Endometrial microvascular endothelial cells (primary cell): ENCODE measurements around the gene MAD1L1. TPM values are rescaled to one million over a fixed set of nuclear protein-coding genes. Genes with fewer than 3 reads are reported as not detected.
"Not testable (repeated sequence)": the region's sequence is repeated elsewhere in the genome, so short reads cannot be mapped to it uniquely, and the experiment has no call there.

ENCODE experiments used
- in situ Hi-C: cut with HindIII; loops from 2 replicates; pipeline ENCODE4 v1.10.0; 2017; ENCODE audit warnings: low sequenced_read_pairs, low pct_unique_long_range_greater_than_20kb; ENCODE audit errors: inconsistent ontology term
- total RNA-seq: library from RNA; depleted of rRNA; stranded (reverse); fragments of >200 nt; gene quantifications from one replicate; pipeline ENCODE4 v1.2.3, GENCODE V29; 2015; ENCODE audit errors: inconsistent ontology term

MAD1L1 gene
- total RNA-seq, 1 donor from 2014 or later = 44.7 TPM

DNA sequence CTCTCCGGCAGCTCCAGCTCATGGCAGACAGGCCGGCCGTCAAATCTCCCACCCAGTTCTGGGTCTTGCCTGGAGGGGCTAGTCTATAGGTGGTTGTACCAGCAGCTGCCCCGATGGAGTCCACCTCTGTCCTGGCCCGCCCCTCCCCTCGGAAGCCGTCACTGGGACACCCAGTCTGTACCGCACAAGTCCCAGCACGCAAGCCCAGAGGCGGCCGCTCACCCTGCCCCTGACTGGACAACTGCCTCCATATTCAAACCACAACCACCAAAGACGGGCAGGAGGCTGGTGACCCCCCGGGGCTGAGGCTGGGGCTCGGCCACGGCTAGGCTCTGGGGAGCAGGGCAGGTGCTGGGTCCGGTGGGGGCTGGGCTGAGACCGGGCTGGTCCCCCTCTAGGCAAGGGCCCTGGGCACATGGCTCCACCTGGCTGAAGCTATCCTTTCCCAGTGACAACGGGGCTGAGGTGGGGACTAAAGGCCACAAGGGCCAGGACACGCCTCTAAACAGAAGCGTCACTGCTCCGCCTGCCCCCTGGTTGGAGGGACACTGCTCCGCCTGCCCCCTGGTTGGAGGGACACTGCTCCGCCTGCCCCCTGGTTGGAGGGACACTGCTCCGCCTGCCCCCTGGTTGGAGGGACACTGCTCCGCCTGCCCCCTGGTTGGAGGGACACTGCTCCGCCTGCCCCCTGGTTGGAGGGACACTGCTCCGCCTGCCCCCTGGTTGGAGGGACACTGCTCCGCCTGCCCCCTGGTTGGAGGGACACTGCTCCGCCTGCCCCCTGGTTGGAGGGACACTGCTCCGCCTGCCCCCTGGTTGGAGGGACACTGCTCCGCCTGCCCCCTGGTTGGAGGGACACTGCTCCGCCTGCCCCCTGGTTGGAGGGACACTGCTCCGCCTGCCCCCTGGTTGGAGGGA, 371.6 kb downstream of the MAD1L1 start:
- in situ Hi-C loops = not testable (repeated sequence)

GRCh38 chr7:1859266-1860035, 373.3 kb downstream of the MAD1L1 start:
- in situ Hi-C loops = no loop called here

DNA sequence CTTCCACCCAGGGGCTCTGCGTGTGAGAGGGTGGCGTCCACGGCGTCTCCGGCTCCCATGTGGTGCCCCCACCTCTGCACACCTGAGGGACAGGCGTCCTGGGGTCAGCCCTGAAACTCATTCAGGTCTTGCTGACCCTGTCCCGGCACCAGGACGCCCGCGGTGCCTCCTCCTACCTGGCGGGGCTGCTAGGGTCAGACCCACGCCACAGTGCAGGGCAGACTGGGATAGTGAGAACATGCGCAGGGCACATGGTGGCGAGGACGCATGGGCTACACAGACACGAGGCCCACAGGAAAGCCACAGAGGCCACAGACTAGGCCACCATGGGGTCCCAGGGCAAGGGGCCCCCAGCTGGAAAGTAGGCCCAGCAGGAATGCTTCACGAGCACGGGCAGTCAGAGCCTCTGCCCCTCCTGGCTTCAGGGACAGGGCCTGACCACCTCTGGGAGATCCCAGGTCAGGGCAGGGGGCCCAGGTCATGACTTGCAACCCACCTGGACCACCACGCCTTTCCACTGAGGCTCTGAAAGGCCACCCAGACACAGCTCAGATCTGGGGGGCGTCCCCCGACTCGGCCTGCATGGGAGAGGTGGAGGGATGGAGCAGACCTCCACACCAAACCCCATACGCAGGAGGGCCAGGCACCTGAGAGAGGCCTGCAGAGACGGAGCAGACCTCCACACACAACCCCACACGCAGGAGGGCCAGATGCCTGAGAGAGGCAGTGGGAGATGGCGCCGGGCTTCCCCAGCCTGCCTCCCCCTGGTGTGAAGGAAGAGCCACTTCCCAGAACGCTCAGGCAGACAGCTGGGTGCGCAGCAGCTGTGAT, 374.1 kb downstream of the MAD1L1 start:
- in situ Hi-C loops = no loop called here

- in situ Hi-C loops = no loop called here
These were observed 375.0 kb downstream of the MAD1L1 start for GRCh38 chr7:1857487-1858421.

DNA sequence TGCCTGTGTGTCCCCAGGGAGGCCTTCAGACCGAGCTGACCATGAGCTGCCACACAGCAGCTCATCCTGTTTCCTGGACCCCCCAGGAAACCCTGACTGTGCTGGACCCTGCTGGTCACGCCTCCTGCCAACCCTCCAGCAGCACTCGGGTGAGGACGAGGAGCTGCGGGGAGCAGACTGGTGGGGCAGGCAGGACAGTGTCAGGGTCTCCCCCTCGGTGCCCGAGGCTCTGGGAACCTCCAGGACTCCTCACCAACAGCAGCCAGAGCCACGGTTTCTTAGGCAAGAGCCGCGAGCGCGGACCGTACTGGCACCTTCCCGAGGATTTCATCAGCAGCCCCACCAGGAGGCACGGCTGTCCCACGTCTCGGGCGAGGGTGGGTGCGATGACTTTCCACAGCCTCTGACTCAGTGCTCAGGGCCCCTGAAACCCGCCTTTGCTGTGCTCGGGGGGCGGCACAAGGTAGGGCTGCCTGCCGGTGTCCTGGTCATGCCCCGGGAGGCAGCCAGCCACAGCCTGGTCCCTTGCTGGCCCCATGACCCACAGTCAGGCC, 375.8 kb downstream of the MAD1L1 start:
- in situ Hi-C loops = no loop called here

- in situ Hi-C loops = no loop called here
These were observed 376.4 kb downstream of the MAD1L1 start for GRCh38 chr7:1856161-1856887.

- in situ Hi-C loops = no loop called here
These were observed 377.0 kb downstream of the MAD1L1 start for GRCh38 chr7:1855725-1856160.

GRCh38 chr7:1854866-1855724, 377.6 kb downstream of the MAD1L1 start:
- in situ Hi-C loops = no loop called here

GRCh38 chr7:1853986-1854865, 378.5 kb downstream of the MAD1L1 start:
- in situ Hi-C loops = no loop called here

DNA sequence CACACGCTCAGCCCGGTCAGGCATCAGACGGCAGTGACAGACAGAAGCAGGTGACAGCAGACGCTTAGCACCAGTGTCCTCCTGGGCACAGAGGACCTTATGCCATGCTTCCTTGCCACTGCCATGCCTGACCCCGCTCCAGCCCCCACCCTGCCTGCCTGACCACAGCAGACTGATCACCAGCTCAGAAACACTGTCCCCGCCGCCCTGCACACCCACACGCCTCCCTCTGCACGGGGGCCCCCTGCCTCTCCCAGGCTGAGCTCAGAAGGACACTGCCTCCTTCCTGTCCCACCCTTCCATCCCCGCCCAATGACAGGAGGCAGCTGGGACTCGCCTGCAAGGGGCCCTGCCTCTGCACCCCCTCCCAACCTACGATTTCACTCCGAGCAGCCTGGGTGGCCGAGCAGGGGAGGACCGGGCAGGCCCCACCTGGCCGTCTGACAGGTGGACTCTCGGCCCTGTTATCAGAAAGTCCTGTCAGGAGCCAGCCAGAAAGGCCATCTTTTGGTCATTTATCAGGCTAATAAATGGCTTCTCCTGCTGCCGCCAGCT, 379.2 kb downstream of the MAD1L1 start:
- in situ Hi-C loops = no loop called here

DNA sequence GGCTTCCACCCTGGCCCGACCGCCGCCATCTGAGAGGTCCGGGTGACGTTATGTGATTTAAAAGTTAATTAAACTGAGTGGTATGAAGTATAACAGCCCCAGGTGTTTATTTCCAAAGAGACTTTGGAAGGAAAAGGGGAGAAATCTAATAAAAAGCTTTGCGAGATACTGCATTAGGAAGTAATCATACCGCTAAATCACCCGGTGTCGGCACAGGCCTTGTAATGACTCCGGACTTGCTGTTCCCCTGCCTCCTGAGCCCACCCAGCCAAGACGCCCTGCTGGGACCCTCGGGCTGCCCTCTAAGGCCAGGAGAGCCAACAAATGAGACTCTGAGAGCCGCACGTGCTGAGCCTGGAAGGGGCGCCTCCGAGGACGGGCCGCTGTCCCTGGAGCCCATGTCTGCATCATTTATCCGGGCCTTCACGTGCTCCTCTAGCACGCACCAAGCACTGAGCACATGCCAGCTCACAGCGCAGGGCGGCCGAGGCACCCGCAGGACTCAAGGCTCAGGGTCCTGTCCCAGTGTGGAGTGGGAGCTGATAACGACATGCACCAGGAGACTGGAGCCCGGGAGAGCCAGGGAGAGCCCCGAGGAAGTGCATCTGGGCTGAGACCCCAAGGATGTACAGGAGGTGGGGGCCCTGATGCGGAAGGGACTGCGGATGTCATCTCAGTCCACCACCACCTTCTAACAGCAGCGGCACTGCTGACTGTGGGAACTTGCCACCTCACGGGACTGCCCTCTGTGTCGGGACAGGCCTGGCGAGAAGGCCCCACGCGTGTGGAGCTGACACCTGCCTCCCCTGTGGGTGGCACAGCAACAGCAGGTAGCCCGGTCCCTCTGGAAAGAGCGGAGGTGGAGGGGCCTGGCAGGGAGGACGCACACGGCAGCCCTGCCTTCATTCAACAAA, 380.0 kb downstream of the MAD1L1 start:
- in situ Hi-C loops = no loop called here

DNA sequence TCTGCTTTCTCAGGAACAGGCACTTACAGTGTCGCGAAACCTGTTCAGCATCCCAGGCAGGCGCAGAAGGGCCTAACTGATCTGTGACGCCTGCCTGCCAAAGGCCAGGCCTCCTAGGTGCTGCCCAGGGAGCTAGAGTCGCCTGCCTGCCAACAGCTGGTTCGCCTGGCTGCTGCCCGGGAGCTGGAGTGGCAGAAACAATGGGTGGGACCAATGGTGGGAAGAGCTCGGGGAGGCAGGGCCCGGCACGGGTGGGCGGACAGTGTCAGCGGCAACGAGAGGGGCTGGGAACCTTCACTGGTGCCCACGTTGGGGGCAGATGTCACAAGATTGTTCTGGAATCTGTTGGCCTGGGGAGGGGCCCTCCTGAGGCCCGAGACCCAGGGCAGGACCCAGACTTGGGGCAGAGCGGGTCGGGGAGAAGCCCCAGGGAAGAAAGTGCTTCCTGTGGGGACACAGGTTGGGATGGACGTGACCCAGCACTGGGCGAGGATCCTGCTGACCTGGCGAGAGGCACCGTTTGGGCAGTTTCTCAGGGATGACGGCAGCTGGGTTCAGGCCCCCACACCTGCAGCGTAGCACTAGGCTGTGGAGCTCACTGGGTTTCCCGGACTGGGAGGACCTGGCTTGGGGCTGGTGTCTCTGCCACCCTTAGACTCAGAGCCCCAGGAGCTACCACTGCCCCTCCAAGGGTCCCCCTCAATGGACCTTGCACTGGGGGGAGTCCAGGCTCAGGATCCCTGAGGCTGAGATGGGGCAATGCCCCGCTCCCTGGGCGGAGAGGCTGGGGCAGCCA, 380.8 kb downstream of the MAD1L1 start:
- in situ Hi-C loops = no loop called here

GRCh38 chr7:1850976-1851571, 381.7 kb downstream of the MAD1L1 start:
- in situ Hi-C loops = no loop called here
